ENCODE results near the gene B3GAT1.

DNA sequence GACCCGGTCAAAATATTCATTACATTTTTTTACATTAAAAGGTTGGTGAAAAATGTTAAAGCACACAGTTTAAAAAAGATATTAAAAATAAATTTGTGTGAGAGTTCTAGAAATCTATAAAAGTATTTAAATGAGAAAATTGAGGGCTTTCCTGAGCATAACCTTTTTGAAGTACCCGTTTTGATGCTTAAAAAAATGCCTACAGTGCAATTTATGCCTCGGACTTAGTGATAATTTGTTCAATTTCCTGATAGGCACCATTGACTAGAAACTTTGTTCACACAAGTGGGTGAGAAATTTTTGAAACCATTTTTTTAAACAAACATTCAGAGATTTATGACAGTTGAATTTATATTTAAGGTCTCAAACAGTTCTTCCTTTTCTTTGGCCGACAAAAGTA is 29.7 kb upstream of the B3GAT1 start:
- TF ChIP-seq, protein P1, sequence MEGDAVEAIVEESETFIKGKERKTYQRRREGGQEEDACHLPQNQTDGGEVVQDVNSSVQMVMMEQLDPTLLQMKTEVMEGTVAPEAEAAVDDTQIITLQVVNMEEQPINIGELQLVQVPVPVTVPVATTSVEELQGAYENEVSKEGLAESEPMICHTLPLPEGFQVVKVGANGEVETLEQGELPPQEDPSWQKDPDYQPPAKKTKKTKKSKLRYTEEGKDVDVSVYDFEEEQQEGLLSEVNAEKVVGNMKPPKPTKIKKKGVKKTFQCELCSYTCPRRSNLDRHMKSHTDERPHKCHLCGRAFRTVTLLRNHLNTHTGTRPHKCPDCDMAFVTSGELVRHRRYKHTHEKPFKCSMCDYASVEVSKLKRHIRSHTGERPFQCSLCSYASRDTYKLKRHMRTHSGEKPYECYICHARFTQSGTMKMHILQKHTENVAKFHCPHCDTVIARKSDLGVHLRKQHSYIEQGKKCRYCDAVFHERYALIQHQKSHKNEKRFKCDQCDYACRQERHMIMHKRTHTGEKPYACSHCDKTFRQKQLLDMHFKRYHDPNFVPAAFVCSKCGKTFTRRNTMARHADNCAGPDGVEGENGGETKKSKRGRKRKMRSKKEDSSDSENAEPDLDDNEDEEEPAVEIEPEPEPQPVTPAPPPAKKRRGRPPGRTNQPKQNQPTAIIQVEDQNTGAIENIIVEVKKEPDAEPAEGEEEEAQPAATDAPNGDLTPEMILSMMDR (IDR thresholded peaks at IDR 0.05): no peak
- TF ChIP-seq POLR2AphosphoS5 (IDR thresholded peaks at IDR 0.05): no peak

All from breast epithelium (tissue), 3 donors.